Kidney (tissue), 14 donors: ENCODE data around the gene ERLEC1. TPM values are rescaled to one million over a fixed set of nuclear protein-coding genes. Genes with fewer than 3 reads are reported as not detected.

Experiments
- DNase-seq, 5 donors: peaks; one replicate each; pipeline ENCODE4 v3.0.0-alpha.2; 2013 to 2020
- FAIRE-seq: peaks from 2 replicates; lab custom pipeline; 2012; peaks lifted over from hg19 to GRCh38; lab: Jason Lieb, UNC
- H3K27ac ChIP-seq, 2 donors: one replicate each; pipeline ENCODE4 v1.7.0; 2013; ENCODE audit warnings: low read depth in 2 of 2, low read length in 2 of 2, inconsistent platforms in 1 of 2
- H3K27me3 ChIP-seq: one replicate; pipeline ENCODE4 v1.7.1; 2013; ENCODE audit warnings: low read length, inconsistent platforms; ENCODE audit not compliant: control insufficient read depth, insufficient read depth
- H3K36me3 ChIP-seq, 3 donors: one replicate each; pipeline versions ENCODE4 v1.7.0 to v1.7.1; 2013; ENCODE audit warnings: low read length in 3 of 3, control low read depth in 1 of 3, inconsistent platforms in 1 of 3; ENCODE audit not compliant: insufficient read depth in 3 of 3, control insufficient read depth in 2 of 3
- H3K4me1 ChIP-seq, 3 donors: one replicate each; pipeline versions ENCODE4 v1.7.0 to v1.7.1; 2013; ENCODE audit warnings: low read length in 3 of 3, inconsistent platforms in 1 of 3, low read depth in 1 of 3; ENCODE audit not compliant: control insufficient read depth in 2 of 3, insufficient read depth in 2 of 3
- H3K4me3 ChIP-seq, 3 donors: one replicate each; pipeline versions ENCODE4 v1.7.0 to v1.8.1; 2013; ENCODE audit warnings: low read length in 3 of 3, control low read depth in 1 of 3, inconsistent platforms in 1 of 3
- H3K9ac ChIP-seq, 3 donors: one replicate each; pipeline versions ENCODE4 v1.7.0 to v1.7.1; 2013; ENCODE audit warnings: low read length in 3 of 3, control low read depth in 1 of 3, inconsistent platforms in 1 of 3
- H3K9me3 ChIP-seq, 3 donors: one replicate each; pipeline versions ENCODE4 v1.7.0 to v1.7.1; 2013; ENCODE audit warnings: low read length in 3 of 3, control low read depth in 1 of 3, inconsistent platforms in 1 of 3; ENCODE audit not compliant: control insufficient read depth in 2 of 3, insufficient read depth in 1 of 3
- CTCF ChIP-seq: IDR thresholded peaks from 3 replicates; pipeline ENCODE4 v1.5.1; 2012; ENCODE audit warnings: mild to moderate bottlenecking, moderate library complexity, borderline replicate concordance; ENCODE audit not compliant: insufficient read depth; ENCODE audit errors: extremely low read depth
- intact Hi-C: fragments of 100-400 bp; cut with DNase I; formaldehyde crosslinking; loops from one replicate; pipeline ENCODE4 v1.11.1; 2022
- polyA plus RNA-seq: library from polyadenylated mRNA; stranded (reverse); fragments of 350-450 nt; fragmentation: Illumina TruSeq; extraction: RNeasy Lipid Tissue Mini Kit (QIAGEN cat#74804); gene quantifications from one replicate; pipeline ENCODE4 v1.2.3, GENCODE V29; 2014; ENCODE audit warnings: low read depth, low replicate concordance; ENCODE audit not compliant: insufficient read depth
- total RNA-seq: library from RNA; stranded (reverse); fragmentation: NEBNext Ultra II Directional; extraction: Animal tissue kit (Norgen Biotek cat#: 25700); gene quantifications from one replicate; pipeline ENCODE4 v1.2.1, GENCODE V29; 2021
- donor health status: control.
- donor health status: control.
- donor health status: control.
- donor health status: control.
- donor health status: control.
- donor health status: DM: yes; HTN: yes; CAD: no.
- donor health status: Normal renal cell carcinoma (clear cell type).

The ERLEC1 gene
- total and polyA plus RNA-seq, 2 donors from 2014 or later, result 39.9 to 43.7 TPM

- Histone ChIP-seq H3K9me3 (no peaks in the 10 kb centered on the region), H3K27ac (no peak overlapping the region), H3K36me3 (peaks cover 0 to 2% (median 0%) of the 10 kb centered on the region in 3 donors), H3K4me3 (no peak overlapping the region), H3K9ac (no peak overlapping the region), H3K27me3 (no peaks in the 10 kb centered on the region), H3K4me1 (no peaks in the 10 kb centered on the region)
- DNase-seq (no peak), FAIRE-seq (no peak)
- intact Hi-C loops, result no loop called here
- TF ChIP-seq CTCF, result no peak
Observed at GRCh38 chr2:53750041-53750768, 36.6 kb upstream of the ERLEC1 start.

DNA sequence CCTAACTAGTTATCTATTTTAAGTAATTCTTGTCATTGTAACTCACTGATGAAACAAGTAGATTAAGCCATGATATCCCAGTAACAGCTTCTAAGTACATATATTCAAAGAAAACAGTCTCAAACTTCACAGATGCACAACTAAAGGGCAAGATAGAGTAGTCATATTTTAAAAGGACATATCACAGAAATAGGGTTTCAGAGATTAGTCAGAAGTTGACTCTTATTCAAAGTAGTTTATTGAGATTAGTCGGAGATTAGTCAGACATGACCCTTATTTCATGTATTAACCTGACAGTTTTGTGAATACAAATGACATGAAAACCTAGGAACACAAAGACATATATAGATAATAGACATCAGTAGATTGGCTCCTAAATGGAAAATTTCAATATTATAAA, 35.1 kb upstream of the ERLEC1 start:
- intact Hi-C loops, result no loop called here
- TF ChIP-seq CTCF, result no peak
- H3K36me3 ChIP-seq, result peaks cover 2 to 5% (median 3%) of the 10 kb centered on the region in 3 donors
- DNase-seq, result no peak
- H3K27me3 ChIP-seq, result no peaks in the 10 kb centered on the region
- H3K9ac ChIP-seq, result no peak overlapping the region
- no peak for FAIRE-seq
- H3K9me3 ChIP-seq, result no peaks in the 10 kb centered on the region
- H3K27ac ChIP-seq, result no peak overlapping the region
- H3K4me1 ChIP-seq, result no peaks in the 10 kb centered on the region
- H3K4me3 ChIP-seq, result no peak overlapping the region

GRCh38 chr2:53752385-53752784, 34.5 kb upstream of the ERLEC1 start:
- intact Hi-C loops, result no loop called here
- no peak overlapping the region for H3K4me3 ChIP-seq
- no peak for TF ChIP-seq CTCF
- no peak overlapping the region for H3K27ac ChIP-seq
- no peaks in the 10 kb centered on the region for H3K27me3 ChIP-seq
- no peaks in the 10 kb centered on the region for H3K4me1 ChIP-seq
- no peak overlapping the region for H3K9ac ChIP-seq
- no peak for DNase-seq
- no peak for FAIRE-seq
- H3K36me3 ChIP-seq, result peaks cover 2 to 8% (median 3%) of the 10 kb centered on the region in 3 donors
- no peaks in the 10 kb centered on the region for H3K9me3 ChIP-seq
